Stimulated activated CD4-positive, alpha-beta T cell treated with anti-CD3 and anti-CD28 coated beads, Interleukin-4, amount 100 ng/mL, for 24 hours (primary cell): ENCODE measurements around the gene RPH3AL.
"Not testable (repeated sequence)": the region's sequence is repeated elsewhere in the genome, so short reads cannot be mapped to it uniquely, and the experiment has no call there.

ENCODE experiments used
- DNase-seq: peaks from one replicate; pipeline ENCODE4 v3.0.0-alpha.2; 2020

RPH3AL gene

GRCh38 chr17:215563-216478 is 136.8 kb downstream of the RPH3AL start:
- DNase-seq, result not testable (repeated sequence)

- DNase-seq, result no peak
Observed at GRCh38 chr17:214881-215331, 137.7 kb downstream of the RPH3AL start.

- no peak for DNase-seq
Observed at GRCh38 chr17:213286-214105, 139.1 kb downstream of the RPH3AL start.

GRCh38 chr17:210402-210801 is 142.2 kb downstream of the RPH3AL start:
- no peak for DNase-seq

- DNase-seq, result no peak
Observed at GRCh38 chr17:208429-208828, 144.2 kb downstream of the RPH3AL start.

- no peak for DNase-seq
Observed at GRCh38 chr17:207775-208174, 144.8 kb downstream of the RPH3AL start.

GRCh38 chr17:206941-207560 is 145.6 kb downstream of the RPH3AL start:
- DNase-seq, result no peak

GRCh38 chr17:206484-206883 is 146.1 kb downstream of the RPH3AL start:
- not testable (repeated sequence) for DNase-seq

- no peak for DNase-seq
Observed at GRCh38 chr17:205817-206216, 146.8 kb downstream of the RPH3AL start.

GRCh38 chr17:205148-205669 is 147.4 kb downstream of the RPH3AL start:
- DNase-seq, result no peak

- no peak for DNase-seq
Observed at GRCh38 chr17:204427-205147, 148.0 kb downstream of the RPH3AL start.

- no peak for DNase-seq
Observed at GRCh38 chr17:202501-202951, 150.1 kb downstream of the RPH3AL start.

GRCh38 chr17:201736-202135 is 150.9 kb downstream of the RPH3AL start:
- not testable (repeated sequence) for DNase-seq

GRCh38 chr17:201257-201656 is 151.3 kb downstream of the RPH3AL start:
- DNase-seq, result not testable (repeated sequence)

- DNase-seq, result no peak
Observed at GRCh38 chr17:200586-200985, 152.0 kb downstream of the RPH3AL start.

GRCh38 chr17:199806-200545 is 152.6 kb downstream of the RPH3AL start:
- DNase-seq, result no peak

- no peak for DNase-seq
Observed at GRCh38 chr17:199191-199604, 153.4 kb downstream of the RPH3AL start.

GRCh38 chr17:198225-198624 is 154.4 kb downstream of the RPH3AL start:
- not testable (repeated sequence) for DNase-seq

- DNase-seq, result no peak
Observed at GRCh38 chr17:197352-197751, 155.3 kb downstream of the RPH3AL start.

GRCh38 chr17:194828-195602 is 157.6 kb downstream of the RPH3AL start:
- no peak for DNase-seq
